ENCODE measurements around the gene KSR1.

DNA sequence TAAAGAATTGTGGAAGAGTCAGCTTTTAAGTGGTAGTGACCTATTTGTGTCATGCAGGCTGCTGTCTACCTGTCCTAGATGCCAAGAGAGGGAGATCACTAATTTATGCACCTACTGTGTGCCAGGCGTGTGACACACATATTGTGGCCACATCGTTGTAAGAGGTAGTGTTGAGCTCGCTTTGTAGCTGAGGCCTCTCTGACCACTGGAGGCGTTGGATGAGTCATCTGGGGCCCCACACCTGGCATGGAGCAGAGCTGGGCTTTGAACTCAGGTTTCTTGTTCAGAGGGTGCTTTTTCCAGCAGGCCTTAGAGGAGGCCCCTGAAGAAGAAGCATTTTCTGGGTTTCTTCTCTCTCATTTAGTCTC is 122.5 kb downstream of the KSR1 start:
- TF ChIP-seq MLLT1 (IDR thresholded peaks at IDR 0.05) (no peak), CTCF (IDR thresholded peaks at IDR 0.05 in 2 of 3, conservative IDR thresholded peaks at IDR 0.05 in 1 of 3; ENCODE audit: control insufficient read depth in 2 of 3, extremely low read depth in 1 of 3, insufficient read depth in 1 of 3, low read depth in 3 of 3, low read length in 3 of 3) (peak in 2 of 3 experiments; percentile 13 to 23; a peak in 2 of 6 replicates), POLR2A (IDR thresholded peaks at IDR 0.05; ENCODE audit: low read depth, low read length) (no peak), POLR2AphosphoS5 (IDR thresholded peaks at IDR 0.05; ENCODE audit: low read length) (no peak), E4F1 (IDR thresholded peaks at IDR 0.05; ENCODE audit: borderline replicate concordance, partially characterized antibody) (no peak), NFYB (IDR thresholded peaks at IDR 0.05; ENCODE audit: insufficient read depth, low read depth, low read length) (no peak), ESRRA (IDR thresholded peaks at IDR 0.05; ENCODE audit: low read length) (no peak), ELK1 (IDR thresholded peaks at IDR 0.05; ENCODE audit: low read depth, low read length) (no peak), USF2 (IDR thresholded peaks at IDR 0.05; ENCODE audit: borderline replicate concordance, low read depth, low read length) (no peak), MAX (IDR thresholded peaks at IDR 0.05; ENCODE audit: low read depth, low read length) (no peak), ZNF24 (IDR thresholded peaks at IDR 0.05) (no peak), RBBP5 (conservative IDR thresholded peaks at IDR 0.05) (no peak)

Data from GM12878 (cell line).